Testis (tissue), 2 donors: ENCODE data around the gene STRN4.

Source experiments
- CTCF ChIP-seq, 3 experiments: fragments of 450-650 bp in 2 of 3; fragments of 200-600 bp in 1 of 3; sonication (generic) in 1 of 3; IDR thresholded peaks; one replicate each; pipeline ENCODE4 v1.5.1; 2016 to 2019; ENCODE audit warnings: antibody characterized with exemption in 3 of 3, mild to moderate bottlenecking in 2 of 3, moderate library complexity in 1 of 3
- POLR2A ChIP-seq: fragments of 450-650 bp; IDR thresholded peaks from one replicate; pipeline ENCODE4 v1.6.1; 2017; ENCODE audit warnings: antibody characterized with exemption, mild to moderate bottlenecking, moderate library complexity

DNA sequence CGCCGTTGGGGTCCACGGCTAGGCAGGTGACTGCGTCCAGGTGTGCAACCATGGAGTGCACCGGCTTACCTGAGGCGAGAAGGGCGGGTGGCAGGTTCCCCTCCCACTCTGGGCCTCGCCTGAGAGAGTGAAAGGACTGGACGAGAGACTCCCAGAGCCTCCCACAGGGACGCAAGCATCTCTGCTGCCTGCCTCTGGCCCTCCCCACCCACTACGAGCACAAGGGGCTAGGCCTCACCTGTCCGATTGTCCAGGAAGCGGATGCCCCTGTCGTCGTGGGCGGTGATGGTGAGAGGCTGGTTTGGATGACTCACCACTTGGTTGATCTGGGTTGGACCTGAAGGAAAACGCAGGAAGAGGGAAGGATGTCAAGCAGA lies 24.3 kb downstream of the STRN4 start:
- TF ChIP-seq CTCF (IDR thresholded peaks at IDR 0.05) (no peak), POLR2A (no peak)
